Heart right ventricle (tissue), 16 donors: Measurements from ENCODE around the gene KLHL20. TPM values are rescaled to one million over a fixed set of nuclear protein-coding genes. Genes with fewer than 3 reads are reported as not detected.

ENCODE experiments used
- ATAC-seq, 8 donors: fragments of 200-7000 bp; cut with Tn5 transposase; one replicate each; pipeline ENCODE4 v1.9.1; 2020; ENCODE audit warnings: mild to moderate bottlenecking in 8 of 8, moderate library complexity in 8 of 8, moderate number of reproducible peaks in 1 of 8
- DNase-seq, 2 donors: peaks; one replicate each; pipeline ENCODE4 v3.0.0-alpha.2; 2020
- H3K27ac ChIP-seq, 10 donors: fragments of 200-600 bp; sonication (generic) in 2 of 10; one replicate each; pipeline versions ENCODE4 v1.5.0 to v1.8.0; 2020 to 2022; ENCODE audit warnings: mild to moderate bottlenecking in 3 of 10
- H3K27me3 ChIP-seq, 7 donors: fragments of 200-600 bp; one replicate each; pipeline ENCODE4 v1.8.0; 2021 to 2022; ENCODE audit warnings: mild to moderate bottlenecking in 2 of 7
- H3K36me3 ChIP-seq, 9 donors: fragments of 200-600 bp; sonication (generic) in 1 of 9; one replicate each; pipeline versions ENCODE4 v1.5.0 to v1.8.0; 2020 to 2022; ENCODE audit warnings: mild to moderate bottlenecking in 2 of 9
- H3K4me1 ChIP-seq, 9 donors: fragments of 200-600 bp; sonication (generic) in 1 of 9; one replicate each; pipeline versions ENCODE4 v1.5.0 to v1.8.0; 2020 to 2022; ENCODE audit warnings: mild to moderate bottlenecking in 4 of 9
- H3K4me3 ChIP-seq, 10 donors: fragments of 200-600 bp; sonication (generic) in 2 of 10; one replicate each; pipeline versions ENCODE4 v1.5.0 to v1.8.0; 2020 to 2022; ENCODE audit warnings: mild to moderate bottlenecking in 7 of 10, moderate library complexity in 2 of 10
- H3K9me3 ChIP-seq, 11 donors: fragments of 200-600 bp in 10 of 11; sonication (generic) in 2 of 11; one replicate each; pipeline versions ENCODE4 v1.5.0 to v1.8.0; 2013 to 2022; ENCODE audit warnings: mild to moderate bottlenecking in 2 of 11, control low read depth in 1 of 11, moderate library complexity in 1 of 11
- WGBS, 2 donors: extraction: QIAGEN DNeasy Blood & Tissue Kit; methylation state at CpG; one replicate each; pipeline ENCODE4 v1.1.7; 2013; ENCODE audit warnings: inconsistent platforms in 1 of 2; 5-methylcytosine and 5-hydroxymethylcytosine counted together
- intact Hi-C, 10 donors: fragments of 100-400 bp; cut with DNase I; formaldehyde crosslinking; loops; one replicate each; pipeline versions ENCODE4 v1.11.1 to v1.14.2; 2022
- polyA plus RNA-seq, 2 donors: library from polyadenylated mRNA; stranded (reverse); fragments of 200-250 nt; gene quantifications; one replicate each; pipeline ENCODE4 v1.2.3, GENCODE V29; 2013
- total RNA-seq, 10 donors: library from RNA; stranded (reverse); fragmentation: NEBNext Ultra II Directional in 3 of 10; extraction: Animal tissue kit (Norgen Biotek cat#: 25700) in 3 of 10; gene quantifications; one replicate each; pipeline versions ENCODE4 v1.2.1 to v1.2.4, GENCODE V29; 2021 to 2023
- TF ChIP-seq, protein P1 (sequence below), 9 donors: fragments of 200-600 bp; sonication (generic) in 2 of 9; IDR thresholded peaks; one replicate each; pipeline versions ENCODE4 v1.5.0 to v1.8.0; 2021 to 2022; ENCODE audit warnings: antibody characterized with exemption in 9 of 9, mild to moderate bottlenecking in 5 of 9, moderate library complexity in 1 of 9
- donor health status: Arrhythmogenic right ventricular cardiomyopathy.
- donor health status: ischemic (EF 13 %, LVEDD 7.1; RV severe dilation, severe dysfunction).
- donor health status: healthy with polysubstance abuse.
- donor health status: DM: no; HTN: yes; CAD: no.
- donor health status: DM: no; HTN: no; CAD: no.
- donor health status: ischemic (EF 25% LVEDD 6.9; RV normal size, moderate dysfunction).
- donor health status: ischemic (EF 25% LVEDD 5.7; RV mildly dilated, moderate dysfunction).
- donor health status: healthy.
- donor health status: DM: yes; HTN: yes; CAD: no.
- donor health status: Ischemic cardiomyopathy.
- donor health status: ischemic (EF 35%, LVEDD 5.7; RV mildly dilated, moderate dysfunction).
- donor health status: nonischemic (EF 11% LVEDD 7.7; RV severe dilation, severe dysfunction).
- donor health status: DM: yes; HTN: yes; CAD: no.
- donor health status: PGD.
- donor health status: ischemic (EF 29% LVEDD 5.4; RV normal size, mild dysfunction).
- donor health status: nonischemic (EF 23%, LVEDD 6.1; RV moderate dilation, normal function).

KLHL20 gene
- total and polyA plus RNA-seq, 12 donors, result 5.0 to 19.4 (median 17.1) TPM

DNA sequence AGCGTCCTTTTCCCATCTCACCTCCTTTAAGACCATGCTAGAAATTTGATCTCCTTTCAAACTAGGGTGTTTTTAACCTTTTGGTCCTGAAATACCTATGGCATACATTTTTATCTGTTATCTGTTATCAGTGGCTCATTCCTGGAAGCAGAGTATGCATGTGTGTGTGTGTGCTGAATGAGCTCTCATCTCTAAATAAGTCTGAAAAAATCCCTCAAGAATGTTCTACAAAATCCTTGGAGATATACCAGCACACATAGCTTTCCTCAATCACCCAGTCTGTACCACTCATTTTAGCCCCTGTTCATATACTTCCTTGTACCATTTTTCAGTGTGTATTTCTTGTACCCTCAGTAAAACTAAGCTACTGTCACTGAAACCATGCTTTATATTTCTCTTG, 103.7 kb downstream of the KLHL20 start:
- Histone ChIP-seq H3K36me3 (peaks cover 0 to 15% (median 0%) of the 10 kb centered on the region in 9 donors), H3K4me1 (peaks cover 0 to 11% (median 3%) of the 10 kb centered on the region in 9 donors), H3K4me3 (no peak overlapping the region), H3K27me3 (no peaks in the 10 kb centered on the region), H3K9me3 (no peaks in the 10 kb centered on the region), H3K27ac (no peak overlapping the region)
- ATAC-seq (no peak), DNase-seq (no peak)
- intact Hi-C loops, result no loop called here
- 64 to 76% methylated on average over 1 of the region's 1 CpG for WGBS, 2 donors
- TF ChIP-seq, protein P1, sequence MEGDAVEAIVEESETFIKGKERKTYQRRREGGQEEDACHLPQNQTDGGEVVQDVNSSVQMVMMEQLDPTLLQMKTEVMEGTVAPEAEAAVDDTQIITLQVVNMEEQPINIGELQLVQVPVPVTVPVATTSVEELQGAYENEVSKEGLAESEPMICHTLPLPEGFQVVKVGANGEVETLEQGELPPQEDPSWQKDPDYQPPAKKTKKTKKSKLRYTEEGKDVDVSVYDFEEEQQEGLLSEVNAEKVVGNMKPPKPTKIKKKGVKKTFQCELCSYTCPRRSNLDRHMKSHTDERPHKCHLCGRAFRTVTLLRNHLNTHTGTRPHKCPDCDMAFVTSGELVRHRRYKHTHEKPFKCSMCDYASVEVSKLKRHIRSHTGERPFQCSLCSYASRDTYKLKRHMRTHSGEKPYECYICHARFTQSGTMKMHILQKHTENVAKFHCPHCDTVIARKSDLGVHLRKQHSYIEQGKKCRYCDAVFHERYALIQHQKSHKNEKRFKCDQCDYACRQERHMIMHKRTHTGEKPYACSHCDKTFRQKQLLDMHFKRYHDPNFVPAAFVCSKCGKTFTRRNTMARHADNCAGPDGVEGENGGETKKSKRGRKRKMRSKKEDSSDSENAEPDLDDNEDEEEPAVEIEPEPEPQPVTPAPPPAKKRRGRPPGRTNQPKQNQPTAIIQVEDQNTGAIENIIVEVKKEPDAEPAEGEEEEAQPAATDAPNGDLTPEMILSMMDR (IDR thresholded peaks at IDR 0.05), result no peak

DNA sequence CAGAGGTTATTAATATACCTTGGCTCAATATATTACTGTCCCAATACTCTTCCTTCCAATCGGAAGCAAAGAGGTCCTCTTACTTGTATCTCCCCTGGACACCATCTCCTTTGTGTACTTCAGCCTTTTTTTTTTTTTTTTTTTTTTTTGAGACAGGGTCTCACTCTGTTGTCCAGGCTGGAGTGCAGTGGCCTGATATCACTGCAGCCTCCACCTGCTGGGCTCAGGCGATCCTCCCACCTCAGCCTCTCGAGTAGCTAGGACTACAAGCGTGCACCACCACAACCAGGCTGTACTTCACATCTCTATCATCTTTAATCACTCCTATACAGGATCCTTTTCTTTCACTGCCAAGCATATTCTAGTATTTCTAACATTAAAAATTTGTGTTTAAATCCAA, 106.9 kb downstream of the KLHL20 start:
- Histone ChIP-seq H3K4me1 (peaks cover 0 to 28% (median 7%) of the 10 kb centered on the region in 9 donors), H3K27ac (no peak overlapping the region), H3K27me3 (no peaks in the 10 kb centered on the region), H3K4me3 (no peak overlapping the region), H3K36me3 (peaks cover 0 to 15% (median 0%) of the 10 kb centered on the region in 9 donors), H3K9me3 (no peaks in the 10 kb centered on the region)
- 95 to 97% methylated on average over 4 of the region's 4 CpGs for WGBS, 2 donors
- TF ChIP-seq, protein P1 (IDR thresholded peaks at IDR 0.05), result no peak
- ATAC-seq, result no peak
- intact Hi-C loops, result loop anchor here in 8 of 10 donors (5.0 to 10.0 kb wide), 6 partner anchors 104 to 1077 kb away; partner anchors contain the start of gene PRDX6 (in 2 of the 8)
- no peak for DNase-seq

DNA sequence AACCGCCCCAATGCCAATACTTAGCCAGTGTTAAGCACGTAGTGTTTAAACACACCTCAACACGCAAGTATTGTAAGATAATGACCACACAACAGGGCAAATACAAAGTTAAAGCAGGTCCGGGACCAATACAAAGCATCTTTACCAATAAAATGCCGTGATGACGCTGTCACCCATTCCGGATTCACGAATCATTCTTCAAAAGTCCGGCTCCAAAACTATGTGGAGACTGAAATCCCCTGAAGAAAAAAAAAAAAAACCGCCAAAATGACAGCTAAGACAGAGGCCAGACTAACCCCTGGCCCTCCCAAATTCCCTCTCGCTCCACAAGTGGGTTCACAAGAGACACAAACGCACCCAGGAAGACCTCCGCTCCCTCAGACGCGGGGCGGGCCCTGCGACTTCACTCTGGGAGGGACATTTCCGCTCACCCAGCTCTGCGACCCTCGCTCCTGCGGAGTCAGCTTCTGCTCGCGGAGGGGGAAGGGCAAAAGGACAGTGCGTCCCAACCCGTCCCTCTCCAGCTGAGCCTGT, 109.1 kb downstream of the KLHL20 start:
- ATAC-seq (peak in 1 of 8 donors; percentile 11), DNase-seq (no peak)
- intact Hi-C loops, result loop anchor here (1.0 to 10.0 kb wide), 10 partner anchors 43 to 1079 kb away; partner anchors contain the start of genes PRDX6 (in 3 of the 10) and GAS5 (in 1 of the 10)

DNA sequence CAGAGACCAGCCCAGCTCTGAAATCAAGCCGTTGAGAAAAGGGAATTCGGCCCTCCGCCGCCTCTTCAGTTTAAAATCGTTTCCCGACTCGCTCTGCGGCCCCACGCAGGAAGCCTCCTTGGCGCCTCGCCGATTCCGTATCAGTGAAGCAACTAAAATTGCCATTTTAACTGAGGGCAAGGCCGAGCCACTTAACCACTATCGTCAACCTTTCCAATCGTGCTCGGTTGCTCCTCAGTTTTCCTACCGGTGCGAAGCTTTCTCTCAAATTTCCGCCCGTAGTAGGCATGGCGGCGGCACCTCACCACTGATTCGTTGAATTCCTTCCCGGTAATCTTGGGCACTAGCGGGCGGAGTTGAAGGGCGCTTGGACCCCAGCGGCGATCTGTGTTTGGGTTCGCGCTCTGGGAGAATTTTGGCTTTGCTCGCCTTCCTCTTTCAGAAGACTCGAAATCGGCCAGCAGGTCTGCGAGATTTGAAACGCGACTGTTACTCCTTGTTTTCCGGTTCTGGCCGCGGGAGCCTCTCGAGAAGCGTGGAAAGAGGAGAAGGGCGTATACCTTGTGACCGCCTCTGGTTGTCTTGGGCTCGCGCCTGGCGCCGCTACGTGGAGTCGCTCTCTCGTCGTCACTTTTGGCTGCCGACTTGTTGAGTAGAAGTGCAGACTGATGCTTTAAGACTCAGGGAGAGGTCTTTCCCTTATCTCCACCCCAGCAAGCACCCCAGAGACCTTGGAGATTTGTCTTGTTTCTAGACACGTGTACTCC, 109.7 kb downstream of the KLHL20 start, which contains the start of the genes CENPL and DARS2:
Gene CENPL (minus strand): TSS at position 569 of the 767 bp plus-strand sequence. CDS start 13,584 bp downstream, outside the sequence.
Gene DARS2 (plus strand): TSS at position 359 of the 767 bp plus-strand sequence. CDS start 557 bp downstream, outside the sequence.
- WGBS, 2 donors, result 0% methylated on average over 55 of the region's 55 CpGs
- H3K27ac ChIP-seq, result peak within 1 kb of the TSS; percentile 77 to 95 (median 92)
- peaks cover 0 to 36% (median 7%) of the 10 kb centered on the region in 9 donors for H3K4me1 ChIP-seq
- ATAC-seq, result peak; percentile 96 to 100 (median 99)
- H3K27me3 ChIP-seq, result no peaks in the 10 kb centered on the region
- TF ChIP-seq, protein P1 (IDR thresholded peaks at IDR 0.05), result no peak
- peak; percentile 96 to 98 for DNase-seq
- intact Hi-C loops, result loop anchor here (1.0 to 10.0 kb wide), 12 partner anchors 42 to 1080 kb away; partner anchors contain the start of genes PRDX6 (in 3 of the 10), GAS5 (in 2 of the 10) and ZBTB37 (in 1 of the 10)
- H3K4me3 ChIP-seq, result peak within 1 kb of the TSS; percentile 56 to 93 (median 71)
- no peaks in the 10 kb centered on the region for H3K9me3 ChIP-seq
- H3K36me3 ChIP-seq, result peaks cover 0 to 15% (median 0%) of the 10 kb centered on the region in 9 donors

More for the DNA sequence above, 109.1 kb downstream of the KLHL20 start:
- peak overlapping the region; percentile 4 to 95 (median 92) for H3K27ac ChIP-seq
- H3K4me3 ChIP-seq, result peak overlapping the region; percentile 56 to 93 (median 71)
- no peaks in the 10 kb centered on the region for H3K27me3 ChIP-seq
- peaks cover 0 to 36% (median 7%) of the 10 kb centered on the region in 9 donors for H3K4me1 ChIP-seq
- WGBS, 2 donors, result 0 to 1% methylated on average over 25 of the region's 25 CpGs
- H3K9me3 ChIP-seq, result no peaks in the 10 kb centered on the region
- TF ChIP-seq, protein P1 (IDR thresholded peaks at IDR 0.05), result no peak
- peaks cover 0 to 11% (median 0%) of the 10 kb centered on the region in 9 donors for H3K36me3 ChIP-seq
